Tongue (tissue), 2 donors: Measurements from ENCODE around the gene HIBADH. TPM values are rescaled to one million over a fixed set of nuclear protein-coding genes. Genes with fewer than 3 reads are reported as not detected.
"Not testable (repeated sequence)": the region's sequence is repeated elsewhere in the genome, so short reads cannot be mapped to it uniquely, and the experiment has no call there.

Experiments used
- DNase-seq: peaks from one replicate; pipeline ENCODE4 v3.0.0-alpha.2; 2015
- total RNA-seq: library from RNA; depleted of rRNA; stranded (reverse); fragments of >200 nt; gene quantifications from one replicate; pipeline ENCODE4 v1.2.3, GENCODE V29; 2014

Gene HIBADH
- total RNA-seq, 1 donor from 2014 or later: 57.0 TPM

DNA sequence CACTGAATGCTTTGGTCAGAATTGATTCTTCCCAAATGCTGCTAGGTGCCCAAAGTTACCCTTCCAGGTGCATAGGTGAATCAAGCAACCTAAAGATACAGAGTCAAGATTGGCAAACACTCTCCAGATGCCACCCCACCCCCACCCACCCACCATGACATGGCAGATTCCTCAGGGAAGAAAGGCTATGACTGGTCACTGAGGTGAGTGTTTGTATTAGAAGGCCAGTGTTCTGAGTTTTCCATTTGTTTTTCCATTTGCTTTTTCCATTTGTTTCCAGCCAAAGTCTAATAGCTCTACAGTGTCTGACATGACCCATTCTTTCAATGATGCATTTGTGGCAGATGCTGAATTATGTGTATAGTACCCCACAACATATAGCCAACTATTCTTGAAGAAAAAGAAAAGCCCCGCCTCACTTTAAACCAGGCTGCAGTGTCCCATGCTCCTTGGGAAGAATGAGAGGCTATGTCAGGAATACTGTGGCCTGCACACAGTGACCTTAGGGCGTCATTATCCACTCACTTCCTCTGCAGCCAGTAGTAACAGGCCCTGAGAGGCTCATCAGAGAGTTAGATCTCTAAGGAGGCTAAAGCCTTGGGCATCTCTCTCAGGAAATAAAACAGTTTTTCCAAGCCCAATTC is 16.1 kb upstream of the HIBADH start:
- no peak for DNase-seq

DNA sequence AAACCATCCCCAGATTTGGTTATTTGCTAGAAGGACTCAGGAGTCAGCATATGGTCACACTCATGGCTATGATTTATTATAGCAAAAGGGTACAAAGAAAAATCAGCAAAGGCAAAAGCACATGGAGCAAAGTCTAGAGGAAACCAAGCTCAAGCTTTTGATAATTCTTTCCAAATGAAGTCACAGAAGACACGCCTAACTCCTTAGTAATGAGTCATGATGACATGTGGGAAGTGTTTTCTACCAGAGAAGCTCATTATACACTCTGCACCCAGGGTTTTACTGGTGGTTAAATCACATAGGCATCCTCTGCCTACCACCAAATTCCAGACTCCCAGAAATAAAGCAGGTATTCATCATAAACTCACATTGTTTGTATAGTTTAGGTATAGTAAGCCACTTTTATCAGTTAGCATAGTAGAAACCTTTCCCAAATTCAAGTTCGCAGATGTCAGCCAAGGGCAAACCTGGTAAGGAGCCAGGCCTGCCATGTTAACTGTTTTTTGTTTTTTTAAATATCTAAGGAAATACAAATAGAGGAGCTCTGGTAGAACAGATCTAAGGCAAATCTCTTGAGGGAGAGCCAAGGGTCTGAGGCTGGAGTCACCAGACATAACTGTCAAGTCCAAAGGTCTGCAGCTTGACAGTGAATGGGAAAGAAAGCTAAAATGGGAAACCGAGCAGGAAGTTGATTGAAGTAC is 15.4 kb upstream of the HIBADH start:
- peak; percentile 29 for DNase-seq

DNA sequence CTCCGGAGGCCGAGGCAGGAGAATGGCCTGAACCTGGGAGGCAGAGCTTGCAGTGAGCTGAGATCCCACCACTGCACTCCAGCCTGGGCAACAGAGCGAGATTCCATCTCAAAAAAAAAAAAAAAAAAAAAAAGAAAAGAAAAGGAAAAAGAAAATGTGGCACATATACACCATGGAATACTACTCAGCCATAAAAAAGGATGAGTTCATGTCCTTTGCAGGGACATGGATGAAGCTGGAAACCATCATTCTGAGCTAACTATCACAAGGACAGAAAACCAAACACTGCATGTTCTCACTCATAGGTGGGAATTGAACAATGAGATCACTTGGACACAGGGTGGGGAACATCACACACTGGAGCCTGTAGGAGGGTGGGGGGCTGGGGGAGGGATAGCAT is 11.4 kb upstream of the HIBADH start:
- DNase-seq: not testable (repeated sequence)

DNA sequence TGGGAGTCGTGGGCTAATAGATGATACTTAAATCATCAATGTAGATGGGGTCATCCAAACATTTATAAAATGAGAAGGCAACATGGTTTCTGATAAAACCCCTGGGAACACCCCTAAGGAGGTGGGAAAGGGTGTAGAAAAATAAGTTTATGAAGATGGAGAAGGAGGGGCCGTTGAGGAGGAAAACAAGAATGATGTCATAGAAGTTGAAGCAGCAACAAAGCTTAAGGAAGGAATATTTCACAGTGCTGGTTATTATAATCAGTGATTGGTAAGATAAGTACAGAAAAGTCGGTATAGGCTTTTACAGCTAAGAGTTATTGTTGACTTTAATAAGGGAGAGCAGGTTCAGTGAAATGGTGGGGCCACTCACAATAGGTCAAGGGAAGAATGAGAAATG is 9.0 kb upstream of the HIBADH start:
- DNase-seq: no peak

DNA sequence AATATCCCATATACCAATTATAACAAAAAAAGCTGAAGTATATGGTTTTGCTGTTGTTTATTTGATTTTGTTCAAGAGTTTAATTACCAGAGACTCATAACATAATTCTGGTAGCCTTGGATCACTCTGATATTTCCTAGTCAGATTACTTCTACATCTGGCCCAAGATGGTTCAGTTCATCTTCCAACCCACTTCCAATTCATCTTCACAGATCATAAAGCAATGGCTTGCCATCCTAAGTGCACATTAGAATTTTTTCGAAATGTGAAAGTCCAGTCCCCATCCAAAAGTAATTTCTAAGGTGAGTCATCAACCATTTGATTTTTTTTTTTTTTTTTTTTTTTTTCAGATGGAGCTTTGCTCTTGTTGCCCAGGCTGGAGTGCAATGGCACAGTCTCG is 8.0 kb upstream of the HIBADH start:
- no peak for DNase-seq

DNA sequence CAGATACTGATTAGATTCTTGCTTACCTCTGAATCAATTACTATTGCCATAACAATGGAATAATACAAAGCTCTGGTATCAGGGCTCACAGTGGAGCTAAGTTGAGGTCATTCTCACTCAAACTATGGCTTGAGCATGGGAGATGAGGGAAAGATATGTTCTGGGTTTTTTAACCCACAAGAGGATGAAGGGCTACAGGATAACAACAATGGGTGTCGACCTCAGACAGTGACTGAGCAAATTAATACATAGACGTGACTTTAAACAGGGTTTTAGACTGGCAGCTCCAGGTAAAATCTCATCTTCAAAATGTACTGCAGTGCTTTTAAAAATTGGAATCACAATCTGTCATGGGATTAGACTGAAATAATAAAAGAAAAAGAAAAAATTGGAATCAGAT is 7.5 kb upstream of the HIBADH start:
- no peak for DNase-seq

DNA sequence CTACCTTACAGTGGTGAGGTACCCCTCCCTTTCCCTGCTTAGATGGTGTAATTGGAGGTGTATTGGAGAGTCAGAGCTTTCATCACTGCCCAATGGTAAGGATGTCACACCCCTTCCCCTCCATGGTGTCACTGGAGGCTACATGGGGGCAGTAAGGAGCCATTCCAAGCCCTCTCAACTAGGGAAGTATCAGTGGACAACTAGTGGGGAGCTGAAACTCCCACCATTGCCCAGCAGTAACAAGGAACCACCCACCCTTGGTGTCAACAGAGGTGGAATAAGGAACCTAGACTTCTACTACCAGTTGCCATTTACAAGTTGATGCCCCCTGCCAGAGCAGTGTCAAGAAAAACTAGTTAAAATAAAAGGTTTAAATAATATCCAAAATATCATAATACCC is 2.8 kb upstream of the HIBADH start:
- DNase-seq: no peak

DNA sequence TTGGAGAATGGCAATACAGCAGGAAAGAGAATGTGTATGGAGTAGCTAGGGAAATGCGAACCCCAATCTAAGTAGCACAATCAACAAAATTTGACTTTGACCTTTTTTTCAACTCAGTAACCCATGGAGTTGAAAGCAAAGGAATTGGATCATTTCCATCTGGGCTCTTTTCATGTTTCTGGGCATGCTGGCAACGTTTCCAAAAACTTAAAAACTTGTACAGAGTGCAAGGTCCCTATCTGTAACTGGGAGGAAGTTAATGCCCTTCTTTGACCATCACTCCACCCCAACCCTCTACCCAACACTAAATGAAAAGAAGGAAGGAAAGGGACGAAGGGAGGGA is 1.3 kb upstream of the HIBADH start:
- no peak for DNase-seq

DNA sequence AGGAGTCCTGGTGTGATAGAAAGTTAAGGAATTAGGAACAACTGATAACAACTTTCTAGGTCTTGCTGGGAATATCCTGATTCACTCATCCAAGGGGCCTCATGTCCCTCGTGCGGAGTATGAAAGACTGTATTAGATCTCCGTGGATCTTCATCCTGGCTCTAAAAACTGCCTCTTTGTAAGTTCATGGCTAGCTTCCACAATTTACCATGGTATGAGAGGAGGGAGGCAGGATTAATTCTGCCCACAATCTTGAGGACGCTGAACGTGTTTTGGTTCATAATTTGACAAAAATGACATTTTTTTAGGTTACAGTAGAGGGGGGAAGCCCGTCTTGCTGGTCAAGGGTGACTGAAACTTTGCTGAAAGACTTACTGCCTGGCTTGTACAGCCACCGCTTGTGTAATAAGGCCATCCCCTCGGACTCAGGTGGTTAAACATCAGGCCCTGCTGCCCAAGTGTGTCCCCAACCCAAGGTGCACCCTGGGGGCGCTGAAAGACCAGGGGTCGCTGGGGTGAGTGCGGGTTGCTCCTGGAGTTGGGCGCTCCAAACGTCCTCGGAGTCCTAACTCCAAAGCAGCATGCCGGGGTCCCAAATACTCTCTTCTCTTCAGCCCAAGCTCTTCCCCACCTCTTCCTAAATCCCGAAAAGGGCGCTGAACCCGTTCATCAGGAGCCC is 733 bp downstream of the HIBADH start:
- no peak for DNase-seq

DNA sequence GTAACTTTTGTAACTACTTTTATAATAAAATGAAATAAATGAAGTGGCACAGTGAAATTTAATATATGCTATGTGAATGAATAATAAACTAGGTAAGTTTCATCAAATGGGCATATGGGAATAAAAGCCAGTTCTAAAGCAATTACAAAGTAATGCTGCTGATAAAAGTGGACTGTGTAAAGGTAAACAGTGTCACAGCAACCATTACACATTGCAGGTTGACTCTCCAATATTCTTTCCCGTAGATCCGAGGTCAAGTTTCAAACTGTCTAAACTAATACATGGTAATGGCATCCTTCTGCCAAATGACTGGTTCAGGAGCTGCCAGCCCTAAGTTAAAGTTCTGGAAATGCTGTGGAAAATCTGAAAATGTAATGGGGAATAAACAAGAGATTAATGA is 6.0 kb downstream of the HIBADH start:
- DNase-seq: no peak

DNA sequence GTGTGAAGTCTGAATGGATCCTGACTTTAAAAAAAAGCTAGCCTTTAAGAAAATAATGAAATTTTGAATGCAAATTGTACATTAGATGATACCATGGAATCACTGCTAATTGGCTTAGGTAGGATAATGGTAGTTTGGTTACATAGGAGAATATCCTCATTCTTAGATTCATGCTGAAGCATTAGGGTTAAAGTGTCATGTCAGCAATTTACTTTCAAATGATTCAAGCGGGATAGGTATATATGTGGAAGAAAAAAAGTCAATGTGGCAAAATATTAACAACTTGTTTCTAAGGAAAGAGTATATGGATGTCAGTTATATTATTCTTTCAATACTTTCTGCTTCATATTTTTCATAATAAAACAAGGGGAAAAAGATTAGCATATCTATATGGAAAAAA is 7.5 kb downstream of the HIBADH start:
- DNase-seq: no peak

DNA sequence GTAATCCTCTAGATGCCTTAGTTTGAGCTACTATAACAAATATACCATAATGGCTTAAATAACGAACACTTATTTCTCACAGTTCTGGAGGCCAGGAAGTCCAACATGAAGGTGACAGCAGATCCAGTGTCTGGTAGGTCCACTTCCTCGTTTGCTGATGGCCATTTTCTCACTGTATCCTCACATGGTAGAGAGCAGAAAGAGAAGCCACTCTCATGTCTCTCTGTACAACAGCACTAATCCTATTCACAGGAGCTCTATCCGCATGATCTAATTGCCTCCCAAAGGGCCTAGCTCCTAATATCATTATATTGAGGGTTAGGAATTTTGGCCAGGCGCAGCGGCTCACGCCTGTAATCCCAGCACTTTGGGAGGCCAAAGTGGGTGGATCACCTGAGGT is 10.2 kb downstream of the HIBADH start:
- no peak for DNase-seq

DNA sequence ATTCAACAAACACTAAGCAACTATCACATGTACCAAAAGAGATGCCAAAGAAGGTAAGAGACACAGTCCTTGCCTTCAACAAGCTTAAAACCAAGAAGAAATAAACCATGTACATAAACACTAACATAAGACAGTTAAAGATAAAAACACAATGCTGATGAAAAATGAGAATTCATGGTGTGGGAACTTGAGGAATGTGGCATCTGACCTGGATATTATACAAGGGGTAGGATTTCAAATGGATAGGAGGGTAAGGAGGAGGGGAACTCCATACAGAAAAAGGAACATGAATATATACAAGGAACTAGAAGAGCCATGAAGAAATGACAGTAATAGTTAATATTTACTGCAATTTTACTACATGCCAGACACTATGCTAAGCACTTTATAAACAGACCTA is 11.0 kb downstream of the HIBADH start:
- no peak for DNase-seq

DNA sequence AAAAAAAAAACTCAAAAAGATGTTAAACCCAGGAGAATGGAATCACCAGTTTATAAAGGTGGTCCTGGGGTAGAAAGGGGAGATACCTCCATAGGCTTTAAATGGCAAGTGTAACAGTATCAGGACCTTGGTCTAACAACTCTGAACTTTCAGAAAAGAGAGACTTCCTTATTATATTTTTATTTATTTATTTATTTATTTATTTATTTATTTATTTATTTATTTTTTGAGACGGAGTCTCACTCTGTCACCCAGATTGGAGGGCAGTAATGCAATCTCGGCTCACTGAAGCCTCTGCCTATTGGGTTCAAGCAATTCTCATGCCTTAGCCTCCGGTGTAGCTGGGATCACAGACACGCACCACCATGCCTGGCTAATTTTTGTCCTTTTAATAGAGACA is 12.4 kb downstream of the HIBADH start:
- no peak for DNase-seq

DNA sequence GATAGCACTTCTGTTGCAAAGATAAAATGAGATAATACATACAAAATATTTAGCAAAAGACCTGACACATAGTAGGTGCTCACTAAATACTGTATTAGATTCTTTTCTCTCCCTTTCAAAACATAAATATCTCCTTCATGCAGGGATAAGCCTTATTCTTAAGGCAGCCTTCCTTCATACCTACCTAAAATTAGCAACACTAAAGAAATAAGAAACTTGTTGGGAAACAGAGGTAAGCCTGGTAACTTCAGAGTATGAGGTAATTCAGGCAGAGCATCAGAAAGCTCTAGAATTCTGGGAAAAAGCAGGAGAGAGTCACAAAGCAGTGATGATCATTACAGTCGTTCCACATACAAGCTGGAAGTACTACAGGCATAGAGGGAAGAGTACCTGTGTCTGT is 15.2 kb downstream of the HIBADH start:
- DNase-seq: no peak

DNA sequence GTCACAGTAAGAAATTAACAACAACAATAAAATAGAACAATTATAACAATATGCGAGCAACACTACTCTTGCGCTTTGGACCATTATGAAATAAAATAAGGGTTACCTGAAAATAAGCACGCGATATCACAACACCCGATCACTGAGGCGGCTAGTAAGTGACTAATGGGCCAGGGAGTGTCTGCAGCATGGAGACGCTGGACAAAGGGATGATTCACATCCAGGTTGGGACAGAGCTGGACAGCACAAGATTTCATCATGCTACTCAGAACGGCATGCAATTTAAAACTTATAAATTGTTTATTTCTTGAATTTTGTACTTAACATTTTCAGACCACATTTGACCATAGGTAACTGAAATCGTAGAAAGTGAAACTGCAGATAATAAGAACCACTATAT is 15.6 kb downstream of the HIBADH start:
- DNase-seq: no peak

DNA sequence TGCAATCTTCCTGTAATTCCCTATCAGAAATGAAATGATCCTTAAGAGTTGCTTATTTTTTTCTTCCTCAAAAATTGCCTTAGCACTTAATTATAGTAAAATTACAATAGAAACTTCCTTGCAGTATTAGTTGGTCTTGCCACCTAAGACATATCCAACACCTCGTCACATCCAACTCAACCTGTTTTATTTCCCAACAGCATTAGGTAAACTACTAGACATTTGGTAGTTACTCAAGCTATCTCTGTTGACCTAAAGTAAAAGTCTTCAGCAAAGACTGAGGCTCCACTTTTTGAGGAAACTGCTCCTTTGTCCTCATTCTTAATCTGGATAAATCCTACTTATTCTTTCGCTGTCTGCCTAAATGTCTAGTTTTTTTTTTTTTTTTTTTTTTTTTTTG is 20.4 kb downstream of the HIBADH start:
- no peak for DNase-seq

DNA sequence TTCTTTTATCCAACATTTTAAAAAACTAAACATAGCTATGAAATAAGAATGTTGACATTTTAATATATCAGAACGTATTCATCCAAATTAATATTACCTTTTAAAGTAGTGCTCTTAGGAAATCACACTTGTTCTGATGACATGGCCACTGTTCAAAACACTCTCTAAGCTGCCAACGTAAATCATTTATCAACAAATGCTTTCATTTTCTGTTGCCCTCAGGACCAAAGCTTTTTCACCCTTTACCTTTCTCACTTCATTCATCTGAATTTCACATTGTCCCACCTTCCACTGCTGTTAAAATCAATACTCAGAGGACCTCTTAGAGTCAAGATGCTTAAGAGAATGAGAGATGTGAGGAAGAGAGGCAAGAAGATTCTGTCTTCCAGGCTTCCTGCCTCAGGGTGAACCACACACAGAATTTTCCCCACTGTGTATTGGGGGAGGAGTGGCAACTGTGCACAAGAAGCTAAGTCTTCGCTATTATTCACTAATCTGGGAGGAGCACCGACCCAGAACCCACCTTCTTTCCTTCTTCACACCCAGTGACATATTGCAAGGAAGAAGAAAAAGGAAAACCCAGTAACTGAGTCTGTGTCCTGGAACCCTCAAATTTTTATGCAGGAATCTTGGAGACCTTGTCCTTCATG is 21.0 kb downstream of the HIBADH start:
- no peak for DNase-seq

DNA sequence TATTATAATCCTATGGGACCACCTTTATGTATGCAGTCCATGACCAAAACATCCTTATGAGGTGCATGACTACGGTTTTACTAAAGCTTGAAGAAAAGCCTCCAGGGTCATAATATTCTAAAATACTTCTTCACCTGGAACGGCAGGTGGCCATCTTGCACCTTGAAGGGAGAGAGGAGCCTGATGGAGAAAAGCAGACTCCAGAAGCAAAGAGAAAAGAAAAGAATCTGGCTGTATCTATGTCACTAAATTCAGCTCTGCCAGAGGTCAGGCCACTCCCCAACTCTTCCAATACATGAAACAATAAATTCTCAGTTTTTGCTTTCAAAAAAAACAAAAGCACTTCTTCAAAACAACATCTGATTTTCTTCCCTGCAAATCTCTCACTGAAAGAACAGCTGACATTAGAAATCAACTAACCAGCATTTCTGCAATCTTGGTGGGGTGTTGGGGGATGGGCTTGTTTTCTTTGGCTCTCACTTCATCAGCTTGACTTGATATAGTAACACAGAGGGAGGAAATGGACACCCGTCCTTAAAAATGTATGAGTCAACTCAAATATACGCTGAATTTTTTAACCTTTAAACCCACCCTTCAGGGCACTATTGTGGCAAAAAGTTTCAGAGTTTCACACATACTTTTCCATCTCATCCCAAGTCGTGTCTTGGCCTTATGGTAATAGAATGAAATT is 21.7 kb downstream of the HIBADH start:
- peak; percentile 32 for DNase-seq

DNA sequence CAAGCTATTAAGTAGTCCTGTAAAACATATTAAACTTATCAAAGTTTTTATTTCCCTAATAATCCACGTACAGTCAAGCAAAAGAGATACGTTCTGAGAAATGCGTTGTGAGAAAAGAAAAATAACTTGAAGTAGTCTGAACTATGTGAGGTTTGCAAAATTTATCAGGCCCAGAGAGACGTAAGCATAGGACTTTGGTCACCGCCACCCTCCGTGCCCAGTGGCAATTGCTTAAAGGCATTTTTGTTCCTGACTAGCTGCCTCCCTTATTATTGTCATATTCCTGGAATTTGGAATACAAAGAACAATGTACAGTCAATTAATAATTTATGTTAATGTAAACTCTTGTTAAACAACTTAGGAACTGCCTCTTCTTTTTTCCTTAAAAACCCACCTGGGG is 22.8 kb downstream of the HIBADH start:
- no peak for DNase-seq

DNA sequence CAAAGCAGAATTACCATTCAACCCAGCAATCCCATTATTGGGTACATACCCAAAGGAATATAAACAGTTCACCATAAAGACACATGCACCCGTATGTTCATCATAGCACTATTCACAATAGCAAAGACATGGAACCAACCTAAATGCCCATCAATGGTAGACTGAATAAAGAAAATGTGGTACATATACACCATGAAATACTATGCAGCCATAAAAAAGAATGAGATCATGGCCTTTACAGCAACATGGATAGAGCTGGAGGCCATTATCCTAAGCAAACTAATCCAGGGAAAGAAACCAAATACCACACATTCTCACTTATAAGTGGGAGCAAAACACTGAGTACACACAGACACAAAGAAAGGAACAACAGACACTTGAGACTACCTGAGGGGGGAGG is 23.6 kb downstream of the HIBADH start:
- not testable (repeated sequence) for DNase-seq

DNA sequence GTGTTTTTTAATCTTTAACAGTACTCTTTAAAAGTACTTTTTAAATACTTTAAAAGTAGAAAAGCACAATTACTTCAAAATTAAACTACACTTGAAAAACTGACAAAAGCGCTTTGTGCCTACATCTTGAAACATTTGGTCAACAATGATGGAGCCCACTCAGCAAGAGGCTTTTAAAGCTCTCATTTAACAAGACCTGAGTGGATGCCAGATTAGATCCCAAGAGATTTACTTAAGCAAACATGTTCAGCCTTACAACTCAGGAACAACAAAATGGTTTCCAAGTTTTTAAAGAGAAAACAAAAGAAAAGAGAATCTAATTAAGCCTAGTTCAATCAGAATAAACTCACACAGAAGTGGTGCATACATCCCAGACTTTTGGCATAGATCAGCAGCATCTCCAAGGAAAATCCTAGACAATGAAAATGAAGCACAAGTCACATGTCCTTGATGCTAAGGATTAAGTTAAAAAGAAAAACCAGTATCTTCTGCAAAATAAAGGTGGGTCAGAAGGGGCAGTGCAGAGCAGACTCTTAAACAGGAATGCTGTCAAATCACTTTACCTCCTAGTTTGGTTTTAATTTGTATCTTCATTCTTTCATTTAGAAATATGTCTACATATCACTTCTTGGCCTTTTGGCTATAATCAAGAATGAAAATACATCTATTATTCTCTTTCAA is 26.2 kb downstream of the HIBADH start:
- peak; percentile 78 for DNase-seq
